DMS53 (cell line): ENCODE results near the gene TNFRSF11A.

Experiments
- DNase-seq: peaks from one replicate; lab custom pipeline; 2025; lab: John Stamatoyannopoulos, UW

TNFRSF11A gene

GRCh38 chr18:62343316-62343715, 18.2 kb downstream of the TNFRSF11A start:
- DNase-seq = no peak

- no peak for DNase-seq
These were observed 20.8 kb downstream of the TNFRSF11A start for GRCh38 chr18:62345909-62346308.

- DNase-seq = peak; percentile 47
These were observed 21.4 kb downstream of the TNFRSF11A start for GRCh38 chr18:62346333-62347088.

- no peak for DNase-seq
These were observed 22.0 kb downstream of the TNFRSF11A start for GRCh38 chr18:62347089-62347506.

GRCh38 chr18:62348474-62348873, 23.4 kb downstream of the TNFRSF11A start:
- DNase-seq = no peak

GRCh38 chr18:62353170-62353569, 28.1 kb downstream of the TNFRSF11A start:
- no peak for DNase-seq

GRCh38 chr18:62354151-62354550, 29.0 kb downstream of the TNFRSF11A start:
- no peak for DNase-seq

- no peak for DNase-seq
These were observed 32.1 kb downstream of the TNFRSF11A start for GRCh38 chr18:62357079-62357719.

- no peak for DNase-seq
These were observed 35.7 kb downstream of the TNFRSF11A start for GRCh38 chr18:62360805-62361204.

- no peak for DNase-seq
These were observed 36.2 kb downstream of the TNFRSF11A start for GRCh38 chr18:62361288-62361687.

GRCh38 chr18:62364558-62364957, 39.4 kb downstream of the TNFRSF11A start:
- DNase-seq = no peak

- DNase-seq = no peak
These were observed 40.3 kb downstream of the TNFRSF11A start for GRCh38 chr18:62365420-62365819.

GRCh38 chr18:62366992-62367391, 41.9 kb downstream of the TNFRSF11A start:
- no peak for DNase-seq

- no peak for DNase-seq
These were observed 43.0 kb downstream of the TNFRSF11A start for GRCh38 chr18:62368100-62368499.

GRCh38 chr18:62369129-62369644, 44.1 kb downstream of the TNFRSF11A start:
- no peak for DNase-seq

- DNase-seq = no peak
These were observed 45.3 kb downstream of the TNFRSF11A start for GRCh38 chr18:62370366-62370765.

GRCh38 chr18:62371436-62371835, 46.3 kb downstream of the TNFRSF11A start:
- DNase-seq = no peak

GRCh38 chr18:62372156-62372555, 47.0 kb downstream of the TNFRSF11A start:
- peak; percentile 39 for DNase-seq

GRCh38 chr18:62372882-62373281, 47.8 kb downstream of the TNFRSF11A start:
- DNase-seq = no peak

GRCh38 chr18:62374410-62374965, 49.4 kb downstream of the TNFRSF11A start:
- no peak for DNase-seq

GRCh38 chr18:62377131-62377807, 52.2 kb downstream of the TNFRSF11A start:
- no peak for DNase-seq

GRCh38 chr18:62379051-62379450, 53.9 kb downstream of the TNFRSF11A start:
- DNase-seq = no peak
